ENCODE data around the gene LRRFIP1. TPM values are rescaled to one million over a fixed set of nuclear protein-coding genes. Genes with fewer than 3 reads are reported as not detected.

Gene LRRFIP1
- polyA plus RNA-seq, 1 experiment: 50.4 TPM

DNA sequence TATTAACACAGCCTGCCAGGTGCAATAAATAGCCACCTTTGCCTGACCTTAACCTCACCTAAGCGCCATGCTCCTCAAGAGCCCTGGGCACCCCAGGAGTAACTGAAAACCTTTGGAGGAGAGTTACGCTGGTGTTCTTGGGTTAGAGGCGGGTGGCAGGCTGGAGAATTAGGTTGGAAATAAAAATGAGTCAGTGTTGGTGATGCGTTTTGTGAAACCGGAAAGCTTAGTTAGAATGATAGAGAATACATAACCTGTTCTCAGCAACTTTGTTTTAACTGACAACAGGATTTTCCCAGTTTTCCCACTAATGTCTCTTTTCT, 17.0 kb downstream of the LRRFIP1 start:
- Histone ChIP-seq H3K4me3 (ENCODE audit: low read depth, low read length) (no peak overlapping the region), H3K27me3 (ENCODE audit: control insufficient read depth, insufficient read depth, low read length) (no peaks in the 10 kb centered on the region), H3K36me3 (ENCODE audit: control insufficient read depth, insufficient read depth, low read length) (peaks cover 2% of the 10 kb centered on the region)
- CTCF ChIA-PET: no interaction called here
- TF ChIP-seq CTCF (IDR thresholded peaks at IDR 0.05; ENCODE audit: insufficient read depth, low read depth, low read length): no peak
- POLR2A ChIA-PET: no interaction called here
- DNase-seq (ENCODE audit: low read depth): no peak

DNA sequence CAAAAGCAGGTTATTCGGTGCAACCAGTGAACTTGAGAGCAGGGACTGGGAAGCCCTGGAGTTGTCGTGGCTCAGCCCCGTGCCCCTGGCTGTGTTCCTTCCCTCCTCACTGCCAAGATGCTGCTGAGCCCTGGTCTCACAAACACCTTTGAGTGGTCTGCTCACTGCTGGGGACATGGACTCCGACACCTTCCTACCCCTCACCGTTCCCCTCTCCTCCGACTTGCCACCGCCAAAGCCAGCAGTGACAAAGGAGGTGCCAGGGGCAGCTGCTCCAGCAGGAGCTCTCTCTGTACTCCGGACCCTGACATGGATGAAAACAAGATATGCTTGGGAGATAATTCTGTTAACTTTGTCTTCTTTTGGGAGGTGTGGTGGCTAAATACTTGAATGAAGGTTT, 17.9 kb downstream of the LRRFIP1 start:
- ChIA-PET POLR2A (no interaction called here), CTCF (no interaction called here)
- no peaks in the 10 kb centered on the region for H3K27me3 ChIP-seq (ENCODE audit: control insufficient read depth, insufficient read depth, low read length)
- no peak overlapping the region for H3K4me3 ChIP-seq (ENCODE audit: low read depth, low read length)
- TF ChIP-seq CTCF (IDR thresholded peaks at IDR 0.05; ENCODE audit: insufficient read depth, low read depth, low read length): no peak
- DNase-seq (ENCODE audit: low read depth): no peak
- H3K36me3 ChIP-seq (ENCODE audit: control insufficient read depth, insufficient read depth, low read length): peaks cover 3% of the 10 kb centered on the region

DNA sequence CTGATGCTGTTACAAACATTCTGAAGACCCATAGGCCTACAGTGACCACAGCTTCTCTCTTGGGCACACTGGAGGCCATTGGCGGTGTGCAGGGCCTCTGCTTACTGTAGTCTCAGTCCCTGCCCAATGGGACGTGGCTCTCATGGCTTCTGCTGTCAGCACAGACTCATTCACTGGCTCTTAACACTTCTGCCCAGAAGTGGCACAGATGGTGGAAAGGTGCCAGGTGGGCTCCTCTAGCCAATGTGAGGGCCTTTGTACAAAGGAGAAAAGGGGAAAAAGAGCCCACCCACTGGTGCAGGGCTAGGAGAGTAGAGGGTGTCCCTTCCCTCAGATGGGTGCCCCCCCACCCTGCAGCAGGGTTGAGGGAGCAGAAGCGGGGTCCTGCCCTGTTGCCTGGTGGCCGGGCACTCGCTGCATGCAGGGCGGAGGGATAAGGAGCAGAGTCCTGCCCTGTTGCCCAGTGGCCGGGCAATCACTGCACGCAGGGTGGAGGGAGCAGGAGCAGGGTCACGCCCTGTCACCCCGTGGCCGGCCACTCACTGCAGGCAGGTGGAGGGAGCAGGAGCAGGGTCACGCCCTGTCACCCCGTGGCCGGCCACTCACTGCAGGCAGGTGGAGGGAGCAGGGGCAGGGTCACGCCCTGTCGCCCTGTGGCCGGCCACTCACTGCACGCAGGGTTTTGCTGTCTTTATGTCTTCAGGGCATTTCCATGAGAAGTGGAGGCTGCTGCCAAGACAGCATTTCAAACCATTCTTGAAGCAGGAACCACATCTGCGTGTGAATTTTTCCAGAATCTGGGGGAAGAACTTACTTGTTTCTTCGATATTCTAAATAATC, 20.0 kb downstream of the LRRFIP1 start:
- ChIA-PET CTCF (no interaction called here), POLR2A (no interaction called here)

GRCh38 chr2:237648016-237648381, 20.6 kb downstream of the LRRFIP1 start:
- H3K36me3 ChIP-seq (ENCODE audit: control insufficient read depth, insufficient read depth, low read length): peaks cover 3% of the 10 kb centered on the region; the same call in 1 of the 2 replicates
- POLR2A ChIA-PET: no interaction called here

More for the DNA sequence above, 20.0 kb downstream of the LRRFIP1 start:
- Histone ChIP-seq H3K36me3 (ENCODE audit: control insufficient read depth, insufficient read depth, low read length) (peaks cover 3% of the 10 kb centered on the region; the same call in 1 of the 2 replicates), H3K4me3 (ENCODE audit: low read depth, low read length) (no peak overlapping the region), H3K27me3 (ENCODE audit: control insufficient read depth, insufficient read depth, low read length) (no peaks in the 10 kb centered on the region)
- no peak for DNase-seq (ENCODE audit: low read depth)
- TF ChIP-seq CTCF (IDR thresholded peaks at IDR 0.05; ENCODE audit: insufficient read depth, low read depth, low read length): no peak

More at GRCh38 chr2:237648016-237648381, 20.6 kb downstream of the LRRFIP1 start:
- Histone ChIP-seq H3K27me3 (ENCODE audit: control insufficient read depth, insufficient read depth, low read length) (no peaks in the 10 kb centered on the region), H3K4me3 (ENCODE audit: low read depth, low read length) (no peak overlapping the region)
- no peak for DNase-seq (ENCODE audit: low read depth)
- no peak for TF ChIP-seq CTCF (IDR thresholded peaks at IDR 0.05; ENCODE audit: insufficient read depth, low read depth, low read length)
- CTCF ChIA-PET: no interaction called here
